AG10803 (cell line): ENCODE measurements around the gene ATAD3B.
"Not testable (repeated sequence)": the region's sequence is repeated elsewhere in the genome, so short reads cannot be mapped to it uniquely, and the experiment has no call there.

ENCODE experiments used
- DNase-seq: peaks from one replicate; pipeline ENCODE4 v3.0.0; 2010; ENCODE audit warnings: low read depth
- H3K4me3 ChIP-seq: 2 replicates; pipeline ENCODE4 v1.5.1; 2011; ENCODE audit warnings: mild to moderate bottlenecking, low read length, control low read depth
- CTCF ChIP-seq: conservative IDR thresholded peaks from 2 replicates; pipeline ENCODE4 v1.5.1; 2011; ENCODE audit warnings: mild to moderate bottlenecking, low read length, control low read depth, inconsistent platforms

The ATAD3B gene

DNA sequence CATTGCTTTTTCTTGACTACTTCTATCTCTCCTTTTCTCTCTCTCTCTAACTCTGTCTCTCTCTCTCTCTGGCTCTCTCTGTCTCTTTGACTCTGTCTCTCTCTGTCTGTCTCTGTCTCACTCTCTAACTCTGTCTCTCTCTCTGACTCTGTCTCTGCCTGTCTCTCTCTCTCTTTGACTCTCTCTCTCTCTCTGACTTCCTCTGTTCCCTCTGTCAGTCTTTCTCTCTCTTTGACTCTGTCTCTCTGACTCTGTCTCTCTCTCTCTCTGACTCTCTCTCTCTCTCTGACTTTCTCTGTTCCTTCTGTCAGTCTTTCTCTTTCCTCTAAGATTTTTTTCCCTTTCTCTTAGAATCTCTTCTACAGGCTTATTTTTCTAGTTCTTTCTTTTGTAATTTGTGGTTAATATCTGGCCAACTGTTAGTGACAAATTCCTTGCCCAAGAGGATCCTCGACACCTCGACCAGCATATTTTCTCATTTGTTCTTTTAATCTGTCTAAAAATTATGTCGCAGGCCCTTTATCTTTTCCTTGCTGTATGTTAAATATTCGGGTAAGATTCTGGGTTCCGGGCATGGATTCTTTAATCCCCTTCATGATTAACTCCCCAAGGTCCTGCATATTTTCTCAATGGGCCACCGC lies 22.3 kb upstream of the ATAD3B start, which contains the start of gene ATAD3C:
Gene ATAD3C (plus strand): TSS at position 591 of the 641 bp plus-strand sequence. CDS start 995 bp downstream, outside the sequence.
- no peak for TF ChIP-seq CTCF
- no peak within 1 kb of the TSS for H3K4me3 ChIP-seq
- no peak for DNase-seq

GRCh38 chr1:1450616-1451015 lies 20.9 kb upstream of the ATAD3B start:
- not testable (repeated sequence) for DNase-seq, H3K4me3 ChIP-seq

DNA sequence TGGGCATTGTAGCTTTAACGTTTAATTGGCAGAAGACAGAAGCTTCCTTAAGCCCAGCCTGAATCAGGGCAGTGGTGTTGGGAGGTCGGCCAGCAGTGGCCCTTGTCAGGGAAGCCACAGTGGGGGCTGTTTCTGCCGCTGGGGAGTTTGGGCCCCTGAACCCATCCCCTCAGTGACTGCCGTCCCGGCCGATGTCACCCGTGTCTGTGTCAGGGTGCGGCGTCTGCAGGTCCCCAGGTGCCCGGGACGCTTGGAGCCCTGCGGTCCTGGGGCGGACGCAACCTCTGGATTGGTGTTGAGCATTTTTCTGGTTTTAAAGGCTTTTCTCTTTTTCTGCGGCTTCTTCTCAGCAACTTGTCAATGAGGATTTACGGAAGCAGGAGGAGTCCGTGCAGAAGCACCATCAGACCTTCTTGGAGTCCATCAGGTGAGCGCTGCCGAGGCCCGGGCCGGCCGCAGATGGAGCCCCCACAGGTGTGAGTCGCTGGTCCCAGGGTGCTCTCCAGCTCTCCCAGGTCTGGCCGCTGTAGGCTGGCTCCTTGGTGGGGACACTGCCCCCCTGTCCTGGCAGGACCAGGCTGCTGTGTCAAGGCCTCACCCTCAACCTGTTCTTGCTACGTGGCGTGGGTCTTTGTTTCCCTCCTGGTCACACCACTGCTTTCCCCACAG lies 19.7 kb upstream of the ATAD3B start:
- no peak for TF ChIP-seq CTCF
- no peak overlapping the region for H3K4me3 ChIP-seq
- DNase-seq, result no peak

- not testable (repeated sequence) for H3K4me3 ChIP-seq, DNase-seq
These were observed 19.2 kb upstream of the ATAD3B start for GRCh38 chr1:1452365-1452739.

DNA sequence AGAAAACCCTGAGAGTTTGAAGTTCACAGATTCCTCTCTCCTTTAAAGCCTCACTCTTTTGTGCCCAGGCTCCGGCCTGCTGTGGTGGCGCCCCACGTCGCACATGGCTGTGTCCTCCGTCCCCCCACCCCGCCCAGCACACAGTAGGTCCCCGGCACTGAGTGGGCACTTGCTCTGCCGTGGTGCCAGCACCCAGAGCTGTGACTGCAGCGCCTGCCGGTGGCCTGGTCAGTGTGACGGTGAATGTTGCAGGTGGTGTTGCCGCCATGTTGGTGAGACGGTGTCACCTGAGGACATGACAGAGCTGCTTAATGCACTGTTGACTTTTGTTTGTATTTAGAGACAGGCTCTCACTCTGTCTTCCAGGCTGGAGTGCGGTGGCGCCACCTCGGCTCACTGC lies 18.7 kb upstream of the ATAD3B start:
- DNase-seq, result no peak
- no peak for TF ChIP-seq CTCF
- no peak overlapping the region for H3K4me3 ChIP-seq

GRCh38 chr1:1454286-1455056 lies 17.1 kb upstream of the ATAD3B start:
- DNase-seq, H3K4me3 ChIP-seq: not testable (repeated sequence)

DNA sequence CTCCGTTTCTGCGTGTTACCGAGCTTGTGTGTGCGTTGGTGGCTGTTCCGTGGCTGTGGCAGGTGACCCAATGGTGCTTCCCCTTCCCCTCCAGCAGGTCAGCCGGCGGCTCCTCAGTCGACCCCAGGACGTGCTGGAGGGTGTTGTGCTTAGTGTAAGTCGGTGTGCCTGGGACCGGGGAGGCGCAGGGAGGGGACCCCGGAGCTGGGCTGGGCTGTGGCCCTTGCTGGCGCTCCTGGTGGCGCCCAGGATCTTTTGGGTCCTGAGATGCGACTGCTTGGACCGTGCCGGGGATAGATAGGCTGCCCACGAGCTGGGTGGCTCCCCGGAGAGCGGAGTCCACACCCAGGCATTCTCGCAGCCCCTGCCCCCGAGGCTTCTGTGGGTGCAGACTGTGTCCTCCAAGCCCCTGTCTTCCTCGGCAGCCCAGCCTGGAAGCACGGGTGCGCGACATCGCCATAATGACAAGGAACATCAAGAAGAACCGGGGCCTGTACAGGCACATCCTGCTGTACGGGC lies 16.1 kb upstream of the ATAD3B start:
- TF ChIP-seq CTCF, result no peak
- DNase-seq, result no peak

DNA sequence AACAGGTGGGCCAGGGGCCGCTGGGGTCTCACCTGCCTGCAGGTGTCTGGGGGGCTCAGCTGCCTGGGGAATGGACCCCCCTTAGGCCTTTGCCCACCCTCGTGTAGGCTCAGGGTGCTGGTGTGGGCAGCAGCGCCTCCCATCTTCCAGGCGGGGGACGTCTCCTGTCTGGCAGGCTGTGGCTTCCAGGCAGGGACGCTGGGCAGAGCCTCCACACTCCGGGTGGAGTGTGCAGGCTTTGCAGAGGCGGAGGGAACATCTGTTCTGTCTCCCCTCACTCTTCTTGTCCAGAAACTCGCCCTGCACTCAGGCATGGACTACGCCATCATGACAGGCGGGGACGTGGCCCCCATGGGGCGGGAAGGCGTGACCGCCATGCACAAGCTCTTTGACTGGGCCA lies 15.6 kb upstream of the ATAD3B start:
- H3K4me3 ChIP-seq, DNase-seq: not testable (repeated sequence)

More for the DNA sequence above, 16.1 kb upstream of the ATAD3B start:
- H3K4me3 ChIP-seq, result no peak overlapping the region

- DNase-seq, H3K4me3 ChIP-seq: not testable (repeated sequence)
These were observed 14.8 kb upstream of the ATAD3B start for GRCh38 chr1:1456683-1457255.

DNA sequence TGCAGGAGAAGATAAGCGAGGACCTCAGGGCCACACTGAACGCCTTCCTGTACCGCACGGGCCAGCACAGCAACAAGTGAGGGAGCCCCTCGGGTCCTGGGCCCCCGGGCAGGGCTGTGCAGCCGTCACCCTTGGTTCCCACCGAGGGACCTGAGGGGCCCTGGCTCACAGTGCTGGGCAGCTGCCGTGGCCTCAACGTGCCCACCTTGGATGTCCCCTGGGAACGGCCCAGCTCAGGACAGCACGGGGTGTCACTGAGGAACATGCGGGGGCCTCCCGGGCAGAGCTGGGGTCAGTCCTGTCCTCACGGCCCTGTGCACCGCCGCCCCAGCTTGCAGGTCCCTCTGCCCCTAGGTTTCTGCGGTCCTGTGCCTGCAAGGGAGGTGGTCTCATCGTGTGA lies 12.4 kb upstream of the ATAD3B start:
- not testable (repeated sequence) for H3K4me3 ChIP-seq, DNase-seq

DNA sequence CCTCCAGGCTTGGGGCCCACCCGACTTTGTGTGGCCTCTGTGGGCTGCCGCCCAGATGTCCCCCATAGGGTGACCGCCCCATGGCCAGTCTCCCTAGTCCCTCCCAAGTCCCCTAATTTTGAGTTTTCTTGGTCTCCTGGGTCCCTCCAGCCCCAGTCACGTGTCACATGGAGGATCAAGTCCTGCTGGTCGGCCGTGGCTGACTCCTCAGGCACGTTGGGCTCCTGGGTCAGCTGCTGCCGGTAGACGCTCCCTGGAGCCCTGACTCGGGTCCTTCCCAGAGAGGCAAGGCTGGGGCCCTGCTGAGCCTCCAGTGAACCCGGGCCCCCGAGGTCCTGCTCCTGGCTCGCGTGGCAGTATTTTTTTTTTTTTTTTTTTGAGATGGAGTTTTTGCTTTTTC lies 11.9 kb upstream of the ATAD3B start:
- H3K4me3 ChIP-seq, DNase-seq: not testable (repeated sequence)
